OCI-LY7 (cell line): ENCODE results near the gene ANO9.

Source experiments
- EZH2phosphoT487 ChIP-seq: fragments of 200-600 bp; sonication (generic); IDR thresholded peaks from 2 replicates; pipeline ENCODE4 v1.6.1; 2018; ENCODE audit warnings: low read depth, borderline replicate concordance, mild to moderate bottlenecking, mixed run types, antibody characterized with exemption, low read length, moderate library complexity, mixed read lengths
- TF ChIP-seq, protein P1 (sequence below): fragments of 200-600 bp; sonication (generic); conservative IDR thresholded peaks from 2 replicates; pipeline ENCODE4 v1.5.1; 2014; ENCODE audit warnings: mild to moderate bottlenecking, antibody characterized with exemption, low read length, moderate library complexity, mixed read lengths

GRCh38 chr11:477052-477715, 35.4 kb upstream of the ANO9 start:
- TF ChIP-seq, protein P1, sequence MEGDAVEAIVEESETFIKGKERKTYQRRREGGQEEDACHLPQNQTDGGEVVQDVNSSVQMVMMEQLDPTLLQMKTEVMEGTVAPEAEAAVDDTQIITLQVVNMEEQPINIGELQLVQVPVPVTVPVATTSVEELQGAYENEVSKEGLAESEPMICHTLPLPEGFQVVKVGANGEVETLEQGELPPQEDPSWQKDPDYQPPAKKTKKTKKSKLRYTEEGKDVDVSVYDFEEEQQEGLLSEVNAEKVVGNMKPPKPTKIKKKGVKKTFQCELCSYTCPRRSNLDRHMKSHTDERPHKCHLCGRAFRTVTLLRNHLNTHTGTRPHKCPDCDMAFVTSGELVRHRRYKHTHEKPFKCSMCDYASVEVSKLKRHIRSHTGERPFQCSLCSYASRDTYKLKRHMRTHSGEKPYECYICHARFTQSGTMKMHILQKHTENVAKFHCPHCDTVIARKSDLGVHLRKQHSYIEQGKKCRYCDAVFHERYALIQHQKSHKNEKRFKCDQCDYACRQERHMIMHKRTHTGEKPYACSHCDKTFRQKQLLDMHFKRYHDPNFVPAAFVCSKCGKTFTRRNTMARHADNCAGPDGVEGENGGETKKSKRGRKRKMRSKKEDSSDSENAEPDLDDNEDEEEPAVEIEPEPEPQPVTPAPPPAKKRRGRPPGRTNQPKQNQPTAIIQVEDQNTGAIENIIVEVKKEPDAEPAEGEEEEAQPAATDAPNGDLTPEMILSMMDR: no peak
- no peak for TF ChIP-seq EZH2phosphoT487
